Measurements from ENCODE around the gene ANO4.

The ANO4 gene

GRCh38 chr12:100794441-100795173 is at the start of gene ANO4:
Gene ANO4, plus strand, starts transcription at chr12:100794776. Its CDS starts 107,010 bp downstream, at chr12:100901786.
- DNase-seq: no peak

GRCh38 chr12:100745378-100746071 is 49.1 kb upstream of the ANO4 start:
- DNase-seq: no peak

GRCh38 chr12:100752841-100753240 is 41.7 kb upstream of the ANO4 start:
- DNase-seq: no peak

GRCh38 chr12:100753837-100754236 is 40.7 kb upstream of the ANO4 start:
- DNase-seq: no peak

GRCh38 chr12:100755186-100755585 is 39.4 kb upstream of the ANO4 start:
- DNase-seq: no peak

GRCh38 chr12:100758083-100758482 is 36.5 kb upstream of the ANO4 start:
- no peak for DNase-seq

GRCh38 chr12:100767371-100767770 is 27.2 kb upstream of the ANO4 start:
- no peak for DNase-seq

GRCh38 chr12:100767950-100768349 is 26.6 kb upstream of the ANO4 start:
- DNase-seq: no peak

GRCh38 chr12:100778967-100779590 is 15.5 kb upstream of the ANO4 start:
- DNase-seq: no peak

- DNase-seq: no peak
These were observed 5.4 kb upstream of the ANO4 start for GRCh38 chr12:100789146-100789545.

- DNase-seq: no peak
These were observed 4.6 kb upstream of the ANO4 start for GRCh38 chr12:100789975-100790374.

- DNase-seq: no peak
These were observed 4.0 kb upstream of the ANO4 start for GRCh38 chr12:100790552-100790951.

- no peak for DNase-seq
These were observed 1.4 kb upstream of the ANO4 start for GRCh38 chr12:100793182-100793581.

GRCh38 chr12:100795174-100795799 is 711 bp downstream of the ANO4 start:
- no peak for DNase-seq

GRCh38 chr12:100795800-100796179 is 1.2 kb downstream of the ANO4 start:
- DNase-seq: no peak

- DNase-seq: no peak
These were observed 2.0 kb downstream of the ANO4 start for GRCh38 chr12:100796621-100797020.

- no peak for DNase-seq
These were observed 2.7 kb downstream of the ANO4 start for GRCh38 chr12:100797246-100797645.

- DNase-seq: no peak
These were observed 3.2 kb downstream of the ANO4 start for GRCh38 chr12:100797786-100798185.

- DNase-seq: no peak
These were observed 3.9 kb downstream of the ANO4 start for GRCh38 chr12:100798286-100799160.

- no peak for DNase-seq
These were observed 5.2 kb downstream of the ANO4 start for GRCh38 chr12:100799770-100800169.

GRCh38 chr12:100800723-100801122 is 6.1 kb downstream of the ANO4 start:
- no peak for DNase-seq

- no peak for DNase-seq
These were observed 6.7 kb downstream of the ANO4 start for GRCh38 chr12:100801320-100801719.

GRCh38 chr12:100808777-100809176 is 14.2 kb downstream of the ANO4 start:
- no peak for DNase-seq
